Measurements from ENCODE around the gene RAB42. TPM values are rescaled to one million over a fixed set of nuclear protein-coding genes. Genes with fewer than 3 reads are reported as not detected.

The RAB42 gene
- total and polyA plus RNA-seq, 2 of the 8 experiments (the other 6 are each of a cell fraction or from before 2014, with no cell fraction given), result 12.5 to 16.6 TPM

GRCh38 chr1:28606771-28607170, 14.7 kb downstream of the RAB42 start:
- Histone ChIP-seq H3K56ac (replicated peaks; ENCODE audit: insufficient read length, low read depth, low read length) (no peak overlapping the region), H4K8ac (ENCODE audit: extremely low read depth, insufficient read depth, low read length) (no peak overlapping the region), H3K4me1 (replicated peaks in 1 of 4; ENCODE audit: control insufficient read depth in 3 of 4, insufficient read depth in 4 of 4, low read length in 3 of 4) (0 out of 7 replicates have a peak, but pooled peaks cover 0 to 2% (median 0%) of the 10 kb centered on the region in 4 experiments), H3K4ac (replicated peaks; ENCODE audit: insufficient read length, low read depth, low read length) (no peak overlapping the region), H3K36me3 (ENCODE audit: control insufficient read depth in 2 of 4, insufficient read depth in 4 of 4, low read length in 3 of 4) (peaks cover 1 to 28% (median 6%) of the 10 kb centered on the region in 4 experiments; a peak in 5 of 8 replicates), H3K18ac (ENCODE audit: extremely low read depth, low read length) (no peak overlapping the region), H2BK120ac (replicated peaks; ENCODE audit: low read depth, low read length) (no peak overlapping the region), H4K5ac (ENCODE audit: insufficient read length, low read depth, low read length) (no peak overlapping the region), H2BK12ac (ENCODE audit: low read depth, low read length) (no peak overlapping the region), H2AFZ (ENCODE audit: low read length) (no peak overlapping the region), H2AK5ac (ENCODE audit: low read depth, low read length) (no peak overlapping the region), H2BK15ac (ENCODE audit: low read length) (no peak overlapping the region), H2BK5ac (ENCODE audit: low read depth, low read length) (no peak overlapping the region), H4K91ac (replicated peaks; ENCODE audit: insufficient read length, low read length) (no peak overlapping the region), H3K79me1 (ENCODE audit: low read depth, low read length) (no peaks in the 10 kb centered on the region), H3K27me3 (replicated peaks in 1 of 4; ENCODE audit: control insufficient read depth in 3 of 4, extremely low read depth in 1 of 4, insufficient read depth in 3 of 4, low read length in 3 of 4) (no peaks in the 10 kb centered on the region), H3K23ac (ENCODE audit: insufficient read length) (no peak overlapping the region), H3K79me2 (ENCODE audit: control insufficient read depth in 1 of 2, insufficient read depth in 2 of 2, low read length in 2 of 2) (no peaks in the 10 kb centered on the region), H4K20me1 (replicated peaks in 1 of 2; ENCODE audit: control insufficient read depth in 1 of 2, insufficient read depth in 2 of 2, low read length in 2 of 2) (no peaks in the 10 kb centered on the region), H3K14ac (ENCODE audit: insufficient read length) (no peak overlapping the region), H3K4me3 (ENCODE audit: extremely low read depth in 1 of 4, insufficient read depth in 2 of 4, low read depth in 3 of 4, low read length in 4 of 4) (no peak overlapping the region), H3K9me3 (ENCODE audit: insufficient read depth in 2 of 2, low read depth in 1 of 2, low read length in 1 of 2) (no peaks in the 10 kb centered on the region), H2BK20ac (ENCODE audit: low read length) (no peak overlapping the region), H3K4me2 (ENCODE audit: insufficient read depth in 1 of 2, low read depth in 2 of 2, low read length in 2 of 2) (no peak overlapping the region), H3K9ac (replicated peaks in 1 of 4; ENCODE audit: extremely low read depth in 1 of 4, low read depth in 3 of 4, low read length in 3 of 4) (no peak overlapping the region), H3K27ac (ENCODE audit: low read depth, low read length) (no peak overlapping the region), H3K23me2 (ENCODE audit: low read depth, low read length) (no peaks in the 10 kb centered on the region)
- ChIA-PET POLR2A (ENCODE audit: partially characterized antibody) (interaction anchor here (0.9 to 21.8 kb wide), 5 partner anchors 11 to 94 kb away, joined by 3 to 473 read pairs (median 5); partner anchors contain the start of genes RCC1 and TAF12), CTCF (ENCODE audit: partially characterized antibody) (interaction anchor here (1.0 to 6.9 kb wide), 2 partner anchors 17 to 28 kb away, joined by 3 to 73 read pairs; no protein-coding TSS in a partner anchor)
- DNase-seq (ENCODE audit: low read depth in 1 of 2, low spot score in 2 of 2) (no peak), FAIRE-seq (no peak)
- 94% methylated on average over 2 of the region's 2 CpGs; no CpG with 5 or more reads in 1 of the 2 experiments for WGBS, 2 experiments (ENCODE audit: extremely low coverage in 1 of 2, insufficient coverage in 1 of 2, insufficient read length in 1 of 2, insufficient replicate concordance in 2 of 2, low coverage in 1 of 2, low lambda C conversion rate in 2 of 2, missing lambda C conversion rate in 1 of 2)
- TF ChIP-seq PHF8 (conservative IDR thresholded peaks at IDR 0.05; ENCODE audit: low read depth, low read length), result no peak
- no peak for TF ChIP-seq RBBP5 (IDR thresholded peaks at IDR 0.05; ENCODE audit: borderline replicate concordance, low read depth, low read length)
- no peak for TF ChIP-seq ATF3 (IDR thresholded peaks at IDR 0.05; ENCODE audit: insufficient read depth, low read depth, low read length)
- no peak for TF ChIP-seq TCF12 (IDR thresholded peaks at IDR 0.05; ENCODE audit: low read depth, low read length)
- no peak for TF ChIP-seq E2F6 (IDR thresholded peaks at IDR 0.05)
- no peak for TF ChIP-seq RNF2 (IDR thresholded peaks at IDR 0.05; ENCODE audit: borderline replicate concordance, low read depth, low read length, missing control alignments, poor library complexity, severe bottlenecking)
- TF ChIP-seq SRF (IDR thresholded peaks at IDR 0.05; ENCODE audit: low read depth, low read length), result no peak
- no peak for TF ChIP-seq CHD1 (IDR thresholded peaks at IDR 0.05; ENCODE audit: low read depth, low read length)
- TF ChIP-seq POU5F1 (IDR thresholded peaks at IDR 0.05; ENCODE audit: low read depth, low read length), result no peak
- no peak for TF ChIP-seq JUND (IDR thresholded peaks at IDR 0.05; ENCODE audit: low read length)
- TF ChIP-seq KDM4A (IDR thresholded peaks at IDR 0.05; ENCODE audit: low read depth, low read length, severe bottlenecking), result no peak
- no peak for TF ChIP-seq ZNF274 (IDR thresholded peaks at IDR 0.05; ENCODE audit: borderline replicate concordance, extremely low read depth, low read length)
